K562 (cell line): Measurements from ENCODE around the gene BRCA1. TPM values are rescaled to one million over a fixed set of nuclear protein-coding genes. Genes with fewer than 3 reads are reported as not detected.
A peak's percentile ranks its signal among the peaks of the same experiment; 100 is the strongest.

ENCODE experiments used
- BRF1 ChIP-seq: IDR thresholded peaks from 3 replicates; pipeline ENCODE4 v1.6.1; 2011; ENCODE audit warnings: borderline replicate concordance, mild to moderate bottlenecking; ENCODE audit not compliant: insufficient read length; ENCODE audit errors: extremely low read depth
- CEBPB ChIP-seq: fragments of 450-650 bp; IDR thresholded peaks from 2 replicates; pipeline ENCODE4 v1.6.1; 2016; ENCODE audit warnings: missing genetic modification characterization, missing compliant biosample characterization
- CHD1 ChIP-seq: fragments of 200-600 bp; sonication (generic); IDR thresholded peaks from one replicate; pipeline ENCODE4 v1.6.1; 2012; ENCODE audit warnings: mild to moderate bottlenecking, moderate library complexity, low read length, inconsistent platforms
- CREB3L1 ChIP-seq: fragments of 450-650 bp; IDR thresholded peaks from 2 replicates; pipeline ENCODE4 v1.6.1; 2014; ENCODE audit warnings: low read depth, mild to moderate bottlenecking, moderate library complexity, borderline replicate concordance
- GABPB1 ChIP-seq: sonication (generic); formaldehyde crosslinking; IDR thresholded peaks from 2 replicates; pipeline ENCODE4 v1.8.0; 2022; ENCODE audit warnings: mild to moderate bottlenecking, missing genetic modification reagents
- HNRNPL ChIP-seq: fragments of 200-400 bp; formaldehyde crosslinking; IDR thresholded peaks from 2 replicates; pipeline ENCODE4 v1.6.1; 2017; ENCODE audit warnings: low read depth, mild to moderate bottlenecking, low read length
- ILK ChIP-seq: fragments of 450-650 bp; IDR thresholded peaks from 2 replicates; pipeline ENCODE4 v1.6.1; 2016; ENCODE audit warnings: missing genetic modification characterization, low read depth, mild to moderate bottlenecking, missing compliant biosample characterization, moderate library complexity, borderline replicate concordance
- KAT8 ChIP-seq: fragments of 450-650 bp; IDR thresholded peaks from 2 replicates; pipeline ENCODE4 v1.6.1; 2016; ENCODE audit warnings: low read depth, mild to moderate bottlenecking
- MCM7 ChIP-seq, 2 experiments: fragments of 450-650 bp; IDR thresholded peaks; 2 replicates each; pipeline ENCODE4 v1.6.1; 2016 to 2018
- MECOM ChIP-seq: fragments of 250-450 bp; sonication (Bioruptor Pico); IDR thresholded peaks from 2 replicates; pipeline ENCODE4 v1.8.0; 2022; ENCODE audit warnings: inconsistent platforms
- NFXL1 ChIP-seq: fragments of 450-650 bp; formaldehyde crosslinking; IDR thresholded peaks from 2 replicates; pipeline ENCODE4 v1.4.0; 2021; ENCODE audit warnings: mild to moderate bottlenecking
- NR1H2 ChIP-seq: sonication (generic); formaldehyde crosslinking; IDR thresholded peaks from 2 replicates; pipeline ENCODE4 v1.4.0; 2020; ENCODE audit warnings: mild to moderate bottlenecking, missing genetic modification reagents
- PRMT5 ChIP-seq: sonication (generic); formaldehyde crosslinking; IDR thresholded peaks from 2 replicates; pipeline ENCODE4 v1.5.0; 2020; ENCODE audit warnings: missing genetic modification reagents
- RBM39 ChIP-seq: fragments of 200-400 bp; formaldehyde crosslinking; optimal IDR thresholded peaks from 2 replicates; pipeline ENCODE3; 2018; ENCODE audit warnings: low read depth, low read length
- SREBF2 ChIP-seq: sonication (generic); formaldehyde crosslinking; IDR thresholded peaks from 2 replicates; pipeline ENCODE4 v1.4.0; 2020; ENCODE audit warnings: mild to moderate bottlenecking, missing genetic modification reagents
- YBX1 ChIP-seq: fragments of 450-650 bp; IDR thresholded peaks from 2 replicates; pipeline ENCODE4 v1.7.1; 2016; ENCODE audit warnings: mild to moderate bottlenecking
- ZNF253 ChIP-seq: fragments of 250-450 bp; sonication (Bioruptor Pico); conservative IDR thresholded peaks from 2 replicates; pipeline ENCODE4 v1.6.1; 2021; ENCODE audit warnings: mild to moderate bottlenecking
- ZNF3 ChIP-seq: fragments of 250-450 bp; sonication (Bioruptor Pico); IDR thresholded peaks from 2 replicates; pipeline ENCODE4 v1.5.0; 2021; ENCODE audit warnings: mild to moderate bottlenecking, moderate library complexity
- ZNF699 ChIP-seq: fragments of 250-450 bp; sonication (Bioruptor Pico); IDR thresholded peaks from 2 replicates; pipeline ENCODE4 v1.8.0; 2021; ENCODE audit warnings: mild to moderate bottlenecking, moderate library complexity; ENCODE audit not compliant: insufficient replicate concordance
- ZNF785 ChIP-seq: fragments of 250-450 bp; sonication (Bioruptor Pico); IDR thresholded peaks from 2 replicates; pipeline ENCODE4 v1.4.0; 2020; ENCODE audit warnings: mild to moderate bottlenecking
- polyA plus RNA-seq, 8 experiments: library from polyadenylated mRNA; depleted of rRNA in 4 of 8; stranded (reverse) in 5 of 8; unstranded in 3 of 8; fragments of >200 nt; fragmentation: Nextera tagmentation in 2 of 8; fragmentation: Illumina TruSeq in 1 of 8; extraction: Ambion mirVana in 2 of 8; extraction: Trizol in 1 of 8; gene quantifications; 2 replicates each; pipeline versions ENCODE4 v1.2.1 to v1.2.3, GENCODE V29; 2011 to 2014; ENCODE audit warnings: inconsistent platforms in 1 of 8, missing spikeins in 1 of 8
- total RNA-seq, 7 experiments: library from RNA; depleted of rRNA in 6 of 7; stranded (reverse); fragments of >200 nt in 6 of 7; fragmentation: Illumina TruSeq in 2 of 7; extraction: Trizol in 2 of 7; gene quantifications; 2 replicates each; pipeline versions ENCODE4 v1.2.1 to v1.2.3, GENCODE V29; 2011 to 2021; ENCODE audit warnings: low replicate concordance in 1 of 7

BRCA1 gene
- total and polyA plus RNA-seq, 9 of the 15 experiments (the other 6 are each of a cell fraction or from before 2014, with no cell fraction given) = 25.9 to 95.3 (median 62.3) TPM

- TF ChIP-seq HNRNPL (no peak), ZNF785 (no peak), CREB3L1 (peak; percentile 98), NFXL1 (CRISPR knock-in tag) (no peak), MCM7 (IDR thresholded peaks at IDR 0.05) (no peak), CEBPB (tag) (no peak), ZNF699 (CRISPR knock-in tag) (no peak), SREBF2 (CRISPR knock-in tag) (no peak), YBX1 (no peak), CHD1 (peak; percentile 91), NR1H2 (no peak), RBM39 (peak; percentile 77), ILK (tag) (no peak), GABPB1 (CRISPR knock-in tag) (peak; percentile 98), MECOM (no peak), BRF1 (no peak), ZNF253 (CRISPR knock-in tag) (no peak), ZNF3 (CRISPR knock-in tag) (no peak), KAT8 (peak; percentile 55; the same call in 1 of the 2 replicates), PRMT5 (CRISPR knock-in tag) (no peak)
These were observed 126.9 kb downstream of the BRCA1 start, which contains the start of gene RPL27 (continued) for GRCh38 chr17:42997984-42998938.
